ENCODE results near the gene KLF8. TPM values are rescaled to one million over a fixed set of nuclear protein-coding genes. Genes with fewer than 3 reads are reported as not detected.

KLF8 gene
- 0.97 and 2.0 TPM in 2 replicates for polyA plus RNA-seq

GRCh38 chrX:56232221-56233082 is at the start of gene KLF8:
KLF8 (plus strand) TSS chrX:56232356; CDS start chrX:56233335, 979 bp downstream.

All from Purkinje cell (primary cell).